Fibroblast of skin of right biceps (primary cell): ENCODE results near the gene CHRNA3.

Experiments used
- DNase-seq: peaks from one replicate; pipeline ENCODE4 v3.0.0-alpha.2; 2013

Gene CHRNA3

GRCh38 chr15:78635346-78635745, 14.6 kb upstream of the CHRNA3 start:
- no peak for DNase-seq

GRCh38 chr15:78634210-78635145, 13.7 kb upstream of the CHRNA3 start:
- no peak for DNase-seq

- DNase-seq: no peak
These were observed 12.6 kb upstream of the CHRNA3 start for GRCh38 chr15:78633348-78633747.

- no peak for DNase-seq
These were observed 10.3 kb upstream of the CHRNA3 start for GRCh38 chr15:78630886-78631633.

- DNase-seq: no peak
These were observed 8.9 kb upstream of the CHRNA3 start for GRCh38 chr15:78629716-78630065.

GRCh38 chr15:78629031-78629715, 8.4 kb upstream of the CHRNA3 start:
- DNase-seq: no peak

- DNase-seq: no peak
These were observed 7.4 kb upstream of the CHRNA3 start for GRCh38 chr15:78628227-78628626.

- DNase-seq: no peak
These were observed 6.6 kb upstream of the CHRNA3 start for GRCh38 chr15:78627348-78627747.

GRCh38 chr15:78626381-78626995, 5.7 kb upstream of the CHRNA3 start:
- DNase-seq: no peak

- no peak for DNase-seq
These were observed 4.9 kb upstream of the CHRNA3 start for GRCh38 chr15:78625606-78626280.

GRCh38 chr15:78624651-78625590, 4.1 kb upstream of the CHRNA3 start:
- no peak for DNase-seq

- no peak for DNase-seq
These were observed 3.1 kb upstream of the CHRNA3 start for GRCh38 chr15:78623786-78624497.

- no peak for DNase-seq
These were observed 1.1 kb upstream of the CHRNA3 start for GRCh38 chr15:78621810-78622402.

GRCh38 chr15:78620021-78620526, 722 bp downstream of the CHRNA3 start:
- peak; percentile 4 for DNase-seq

GRCh38 chr15:78619022-78619950, 1.5 kb downstream of the CHRNA3 start:
- no peak for DNase-seq

GRCh38 chr15:78618490-78618934, 2.3 kb downstream of the CHRNA3 start:
- peak; percentile 77 for DNase-seq

- DNase-seq: no peak
These were observed 2.7 kb downstream of the CHRNA3 start for GRCh38 chr15:78618064-78618463.

- no peak for DNase-seq
These were observed 3.3 kb downstream of the CHRNA3 start for GRCh38 chr15:78617516-78617915.

- DNase-seq: no peak
These were observed 3.7 kb downstream of the CHRNA3 start for GRCh38 chr15:78617076-78617475.
